K562 (cell line): ENCODE results near the gene CXCR6. TPM values are rescaled to one million over a fixed set of nuclear protein-coding genes. Genes with fewer than 3 reads are reported as not detected.

Experiments
- BRCA1 ChIP-seq, 2 experiments: fragments of 450-650 bp in 1 of 2; sonication (generic) in 1 of 2; formaldehyde crosslinking in 1 of 2; IDR thresholded peaks; 2 replicates each; pipeline versions ENCODE4 v1.5.0 to v1.6.1; 2017 to 2020; ENCODE audit warnings: mild to moderate bottlenecking in 1 of 2, missing genetic modification reagents in 1 of 2
- CHCHD3 ChIP-seq: fragments of 250-450 bp; sonication (Bioruptor Pico); IDR thresholded peaks from 2 replicates; pipeline ENCODE4 v2.1.2; 2022; ENCODE audit warnings: mild to moderate bottlenecking
- DIDO1 ChIP-seq: fragments of 450-650 bp; IDR thresholded peaks from 2 replicates; pipeline ENCODE4 v1.6.1; 2016; ENCODE audit warnings: low read depth, missing biosample characterization, missing genetic modification characterization
- DNMT1 ChIP-seq: fragments of 450-650 bp; IDR thresholded peaks from 2 replicates; pipeline ENCODE4 v1.6.1; 2016; ENCODE audit warnings: antibody characterized with exemption, mild to moderate bottlenecking
- E2F3 ChIP-seq: fragments of 250-450 bp; sonication (Bioruptor Pico); IDR thresholded peaks from 2 replicates; pipeline ENCODE4 v1.4.0; 2020; ENCODE audit warnings: mild to moderate bottlenecking
- HSF4 ChIP-seq: fragments of 250-450 bp; sonication (Bioruptor Pico); IDR thresholded peaks from 2 replicates; pipeline ENCODE4 v2.1.2; 2022; ENCODE audit warnings: mild to moderate bottlenecking, moderate library complexity, borderline replicate concordance
- NR2C1 ChIP-seq, 2 experiments: fragments of 450-650 bp; IDR thresholded peaks; 2 replicates each; pipeline ENCODE4 v1.6.1; 2017; ENCODE audit warnings: mild to moderate bottlenecking in 2 of 2, antibody characterized with exemption in 1 of 2, inconsistent platforms in 1 of 2, missing compliant biosample characterization in 1 of 2, missing genetic modification characterization in 1 of 2
- POLR3A ChIP-seq: IDR thresholded peaks from 2 replicates; pipeline ENCODE4 v1.6.1; 2011; ENCODE audit warnings: borderline replicate concordance, mild to moderate bottlenecking, moderate library complexity; ENCODE audit not compliant: insufficient read length, insufficient read depth; ENCODE audit errors: extremely low read depth
- polyA plus RNA-seq, 8 experiments: library from polyadenylated mRNA; depleted of rRNA in 4 of 8; stranded (reverse) in 5 of 8; unstranded in 3 of 8; fragments of >200 nt; fragmentation: Nextera tagmentation in 2 of 8; fragmentation: Illumina TruSeq in 1 of 8; extraction: Ambion mirVana in 2 of 8; extraction: Trizol in 1 of 8; gene quantifications; 2 replicates each; pipeline versions ENCODE4 v1.2.1 to v1.2.3, GENCODE V29; 2011 to 2014; ENCODE audit warnings: inconsistent platforms in 1 of 8, missing spikeins in 1 of 8
- total RNA-seq, 7 experiments: library from RNA; depleted of rRNA in 6 of 7; stranded (reverse); fragments of >200 nt in 6 of 7; fragmentation: Illumina TruSeq in 2 of 7; extraction: Trizol in 2 of 7; gene quantifications; 2 replicates each; pipeline versions ENCODE4 v1.2.1 to v1.2.3, GENCODE V29; 2011 to 2021; ENCODE audit warnings: low replicate concordance in 1 of 7
- TF ChIP-seq, protein P1 (sequence below): fragments of 450-650 bp; IDR thresholded peaks from 2 replicates; pipeline ENCODE4 v1.6.1; 2016; ENCODE audit warnings: mild to moderate bottlenecking, moderate library complexity
- TF ChIP-seq, protein P2 (sequence below): sonication (generic); formaldehyde crosslinking; IDR thresholded peaks from 2 replicates; pipeline ENCODE4 v1.8.0; 2022; ENCODE audit warnings: mild to moderate bottlenecking, missing genetic modification reagents

The CXCR6 gene
- total and polyA plus RNA-seq, 9 of the 15 experiments (the other 6 are each of a cell fraction or from before 2014, with no cell fraction given) = 0.28 TPM; not detected in 8

DNA sequence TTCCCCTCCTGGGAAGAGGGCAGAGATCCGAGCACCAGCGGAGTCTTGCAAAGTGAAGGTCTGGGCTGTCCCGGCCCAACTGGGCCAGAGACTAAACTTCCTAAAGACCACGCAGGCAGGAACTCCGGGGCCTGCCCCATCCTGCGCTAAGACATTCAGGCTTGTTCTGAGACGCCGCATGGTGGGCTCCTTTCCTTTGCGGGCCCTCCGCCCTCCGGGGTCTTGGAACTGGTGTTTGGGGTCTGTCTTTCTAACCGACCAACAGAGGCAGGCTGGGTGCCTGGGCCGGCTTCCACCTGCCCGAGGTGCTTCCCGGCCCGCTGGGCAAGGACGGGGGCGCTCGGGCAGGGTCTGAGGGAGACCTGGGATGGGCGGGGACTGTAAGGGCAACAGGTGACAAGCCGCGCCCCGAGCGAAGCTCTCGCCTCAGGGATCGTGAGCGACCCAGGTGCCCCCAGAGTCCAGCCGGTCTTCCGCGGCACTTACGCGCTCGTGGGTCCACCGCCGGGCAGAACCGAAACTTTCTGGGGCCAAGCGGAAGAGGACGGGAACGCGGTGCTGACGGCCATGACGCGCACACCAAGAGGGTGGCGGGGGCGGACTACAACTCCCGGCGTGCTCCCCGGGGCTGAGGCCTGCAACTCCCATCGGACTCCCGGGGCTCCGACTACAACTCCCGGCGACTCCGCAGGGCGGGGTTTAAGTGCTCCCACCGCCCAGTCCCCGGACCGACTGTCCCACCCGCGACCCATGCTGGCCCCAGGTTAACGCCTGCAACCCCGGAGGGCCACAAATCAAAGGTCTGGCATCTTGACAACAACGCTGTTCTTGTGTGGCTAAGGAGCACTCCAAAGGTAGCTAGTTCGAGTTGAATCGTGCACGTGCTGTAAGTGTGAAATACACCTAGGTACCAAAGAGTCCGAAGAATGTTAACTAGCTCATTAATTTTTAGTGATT, 52.2 kb downstream of the CXCR6 start, which contains the start of gene FYCO1 (continued):
- TF ChIP-seq, protein P1, sequence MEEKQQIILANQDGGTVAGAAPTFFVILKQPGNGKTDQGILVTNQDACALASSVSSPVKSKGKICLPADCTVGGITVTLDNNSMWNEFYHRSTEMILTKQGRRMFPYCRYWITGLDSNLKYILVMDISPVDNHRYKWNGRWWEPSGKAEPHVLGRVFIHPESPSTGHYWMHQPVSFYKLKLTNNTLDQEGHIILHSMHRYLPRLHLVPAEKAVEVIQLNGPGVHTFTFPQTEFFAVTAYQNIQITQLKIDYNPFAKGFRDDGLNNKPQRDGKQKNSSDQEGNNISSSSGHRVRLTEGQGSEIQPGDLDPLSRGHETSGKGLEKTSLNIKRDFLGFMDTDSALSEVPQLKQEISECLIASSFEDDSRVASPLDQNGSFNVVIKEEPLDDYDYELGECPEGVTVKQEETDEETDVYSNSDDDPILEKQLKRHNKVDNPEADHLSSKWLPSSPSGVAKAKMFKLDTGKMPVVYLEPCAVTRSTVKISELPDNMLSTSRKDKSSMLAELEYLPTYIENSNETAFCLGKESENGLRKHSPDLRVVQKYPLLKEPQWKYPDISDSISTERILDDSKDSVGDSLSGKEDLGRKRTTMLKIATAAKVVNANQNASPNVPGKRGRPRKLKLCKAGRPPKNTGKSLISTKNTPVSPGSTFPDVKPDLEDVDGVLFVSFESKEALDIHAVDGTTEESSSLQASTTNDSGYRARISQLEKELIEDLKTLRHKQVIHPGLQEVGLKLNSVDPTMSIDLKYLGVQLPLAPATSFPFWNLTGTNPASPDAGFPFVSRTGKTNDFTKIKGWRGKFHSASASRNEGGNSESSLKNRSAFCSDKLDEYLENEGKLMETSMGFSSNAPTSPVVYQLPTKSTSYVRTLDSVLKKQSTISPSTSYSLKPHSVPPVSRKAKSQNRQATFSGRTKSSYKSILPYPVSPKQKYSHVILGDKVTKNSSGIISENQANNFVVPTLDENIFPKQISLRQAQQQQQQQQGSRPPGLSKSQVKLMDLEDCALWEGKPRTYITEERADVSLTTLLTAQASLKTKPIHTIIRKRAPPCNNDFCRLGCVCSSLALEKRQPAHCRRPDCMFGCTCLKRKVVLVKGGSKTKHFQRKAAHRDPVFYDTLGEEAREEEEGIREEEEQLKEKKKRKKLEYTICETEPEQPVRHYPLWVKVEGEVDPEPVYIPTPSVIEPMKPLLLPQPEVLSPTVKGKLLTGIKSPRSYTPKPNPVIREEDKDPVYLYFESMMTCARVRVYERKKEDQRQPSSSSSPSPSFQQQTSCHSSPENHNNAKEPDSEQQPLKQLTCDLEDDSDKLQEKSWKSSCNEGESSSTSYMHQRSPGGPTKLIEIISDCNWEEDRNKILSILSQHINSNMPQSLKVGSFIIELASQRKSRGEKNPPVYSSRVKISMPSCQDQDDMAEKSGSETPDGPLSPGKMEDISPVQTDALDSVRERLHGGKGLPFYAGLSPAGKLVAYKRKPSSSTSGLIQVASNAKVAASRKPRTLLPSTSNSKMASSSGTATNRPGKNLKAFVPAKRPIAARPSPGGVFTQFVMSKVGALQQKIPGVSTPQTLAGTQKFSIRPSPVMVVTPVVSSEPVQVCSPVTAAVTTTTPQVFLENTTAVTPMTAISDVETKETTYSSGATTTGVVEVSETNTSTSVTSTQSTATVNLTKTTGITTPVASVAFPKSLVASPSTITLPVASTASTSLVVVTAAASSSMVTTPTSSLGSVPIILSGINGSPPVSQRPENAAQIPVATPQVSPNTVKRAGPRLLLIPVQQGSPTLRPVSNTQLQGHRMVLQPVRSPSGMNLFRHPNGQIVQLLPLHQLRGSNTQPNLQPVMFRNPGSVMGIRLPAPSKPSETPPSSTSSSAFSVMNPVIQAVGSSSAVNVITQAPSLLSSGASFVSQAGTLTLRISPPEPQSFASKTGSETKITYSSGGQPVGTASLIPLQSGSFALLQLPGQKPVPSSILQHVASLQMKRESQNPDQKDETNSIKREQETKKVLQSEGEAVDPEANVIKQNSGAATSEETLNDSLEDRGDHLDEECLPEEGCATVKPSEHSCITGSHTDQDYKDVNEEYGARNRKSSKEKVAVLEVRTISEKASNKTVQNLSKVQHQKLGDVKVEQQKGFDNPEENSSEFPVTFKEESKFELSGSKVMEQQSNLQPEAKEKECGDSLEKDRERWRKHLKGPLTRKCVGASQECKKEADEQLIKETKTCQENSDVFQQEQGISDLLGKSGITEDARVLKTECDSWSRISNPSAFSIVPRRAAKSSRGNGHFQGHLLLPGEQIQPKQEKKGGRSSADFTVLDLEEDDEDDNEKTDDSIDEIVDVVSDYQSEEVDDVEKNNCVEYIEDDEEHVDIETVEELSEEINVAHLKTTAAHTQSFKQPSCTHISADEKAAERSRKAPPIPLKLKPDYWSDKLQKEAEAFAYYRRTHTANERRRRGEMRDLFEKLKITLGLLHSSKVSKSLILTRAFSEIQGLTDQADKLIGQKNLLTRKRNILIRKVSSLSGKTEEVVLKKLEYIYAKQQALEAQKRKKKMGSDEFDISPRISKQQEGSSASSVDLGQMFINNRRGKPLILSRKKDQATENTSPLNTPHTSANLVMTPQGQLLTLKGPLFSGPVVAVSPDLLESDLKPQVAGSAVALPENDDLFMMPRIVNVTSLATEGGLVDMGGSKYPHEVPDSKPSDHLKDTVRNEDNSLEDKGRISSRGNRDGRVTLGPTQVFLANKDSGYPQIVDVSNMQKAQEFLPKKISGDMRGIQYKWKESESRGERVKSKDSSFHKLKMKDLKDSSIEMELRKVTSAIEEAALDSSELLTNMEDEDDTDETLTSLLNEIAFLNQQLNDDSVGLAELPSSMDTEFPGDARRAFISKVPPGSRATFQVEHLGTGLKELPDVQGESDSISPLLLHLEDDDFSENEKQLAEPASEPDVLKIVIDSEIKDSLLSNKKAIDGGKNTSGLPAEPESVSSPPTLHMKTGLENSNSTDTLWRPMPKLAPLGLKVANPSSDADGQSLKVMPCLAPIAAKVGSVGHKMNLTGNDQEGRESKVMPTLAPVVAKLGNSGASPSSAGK = peak; percentile 98
- peak; percentile 61; the same call in 1 of the 2 replicates for TF ChIP-seq NR2C1 (IDR thresholded peaks at IDR 0.05)
- TF ChIP-seq NR2C1 (tag; IDR thresholded peaks at IDR 0.05) = peak; percentile 88
- TF ChIP-seq CHCHD3 = no peak
- no peak for TF ChIP-seq HSF4 (CRISPR knock-in tag)
- no peak for TF ChIP-seq DNMT1
- TF ChIP-seq, protein P2, sequence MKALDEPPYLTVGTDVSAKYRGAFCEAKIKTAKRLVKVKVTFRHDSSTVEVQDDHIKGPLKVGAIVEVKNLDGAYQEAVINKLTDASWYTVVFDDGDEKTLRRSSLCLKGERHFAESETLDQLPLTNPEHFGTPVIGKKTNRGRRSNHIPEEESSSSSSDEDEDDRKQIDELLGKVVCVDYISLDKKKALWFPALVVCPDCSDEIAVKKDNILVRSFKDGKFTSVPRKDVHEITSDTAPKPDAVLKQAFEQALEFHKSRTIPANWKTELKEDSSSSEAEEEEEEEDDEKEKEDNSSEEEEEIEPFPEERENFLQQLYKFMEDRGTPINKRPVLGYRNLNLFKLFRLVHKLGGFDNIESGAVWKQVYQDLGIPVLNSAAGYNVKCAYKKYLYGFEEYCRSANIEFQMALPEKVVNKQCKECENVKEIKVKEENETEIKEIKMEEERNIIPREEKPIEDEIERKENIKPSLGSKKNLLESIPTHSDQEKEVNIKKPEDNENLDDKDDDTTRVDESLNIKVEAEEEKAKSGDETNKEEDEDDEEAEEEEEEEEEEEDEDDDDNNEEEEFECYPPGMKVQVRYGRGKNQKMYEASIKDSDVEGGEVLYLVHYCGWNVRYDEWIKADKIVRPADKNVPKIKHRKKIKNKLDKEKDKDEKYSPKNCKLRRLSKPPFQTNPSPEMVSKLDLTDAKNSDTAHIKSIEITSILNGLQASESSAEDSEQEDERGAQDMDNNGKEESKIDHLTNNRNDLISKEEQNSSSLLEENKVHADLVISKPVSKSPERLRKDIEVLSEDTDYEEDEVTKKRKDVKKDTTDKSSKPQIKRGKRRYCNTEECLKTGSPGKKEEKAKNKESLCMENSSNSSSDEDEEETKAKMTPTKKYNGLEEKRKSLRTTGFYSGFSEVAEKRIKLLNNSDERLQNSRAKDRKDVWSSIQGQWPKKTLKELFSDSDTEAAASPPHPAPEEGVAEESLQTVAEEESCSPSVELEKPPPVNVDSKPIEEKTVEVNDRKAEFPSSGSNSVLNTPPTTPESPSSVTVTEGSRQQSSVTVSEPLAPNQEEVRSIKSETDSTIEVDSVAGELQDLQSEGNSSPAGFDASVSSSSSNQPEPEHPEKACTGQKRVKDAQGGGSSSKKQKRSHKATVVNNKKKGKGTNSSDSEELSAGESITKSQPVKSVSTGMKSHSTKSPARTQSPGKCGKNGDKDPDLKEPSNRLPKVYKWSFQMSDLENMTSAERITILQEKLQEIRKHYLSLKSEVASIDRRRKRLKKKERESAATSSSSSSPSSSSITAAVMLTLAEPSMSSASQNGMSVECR = peak; percentile 89
- no peak for TF ChIP-seq E2F3 (CRISPR knock-in tag)
- no peak for TF ChIP-seq POLR3A
- peak; percentile 60; the same call in 1 of the 2 replicates for TF ChIP-seq DIDO1 (tag)
- no peak for TF ChIP-seq BRCA1 (IDR thresholded peaks at IDR 0.05)
- TF ChIP-seq BRCA1 (CRISPR knock-in tag; IDR thresholded peaks at IDR 0.05) = no peak
